NCI-H2227 (cell line): ENCODE results near the gene TMEM115.

Experiments
- DNase-seq: peaks from one replicate; lab custom pipeline; 2025; ENCODE audit not compliant: unreplicated experiment; lab: John Stamatoyannopoulos, UW

TMEM115 gene

DNA sequence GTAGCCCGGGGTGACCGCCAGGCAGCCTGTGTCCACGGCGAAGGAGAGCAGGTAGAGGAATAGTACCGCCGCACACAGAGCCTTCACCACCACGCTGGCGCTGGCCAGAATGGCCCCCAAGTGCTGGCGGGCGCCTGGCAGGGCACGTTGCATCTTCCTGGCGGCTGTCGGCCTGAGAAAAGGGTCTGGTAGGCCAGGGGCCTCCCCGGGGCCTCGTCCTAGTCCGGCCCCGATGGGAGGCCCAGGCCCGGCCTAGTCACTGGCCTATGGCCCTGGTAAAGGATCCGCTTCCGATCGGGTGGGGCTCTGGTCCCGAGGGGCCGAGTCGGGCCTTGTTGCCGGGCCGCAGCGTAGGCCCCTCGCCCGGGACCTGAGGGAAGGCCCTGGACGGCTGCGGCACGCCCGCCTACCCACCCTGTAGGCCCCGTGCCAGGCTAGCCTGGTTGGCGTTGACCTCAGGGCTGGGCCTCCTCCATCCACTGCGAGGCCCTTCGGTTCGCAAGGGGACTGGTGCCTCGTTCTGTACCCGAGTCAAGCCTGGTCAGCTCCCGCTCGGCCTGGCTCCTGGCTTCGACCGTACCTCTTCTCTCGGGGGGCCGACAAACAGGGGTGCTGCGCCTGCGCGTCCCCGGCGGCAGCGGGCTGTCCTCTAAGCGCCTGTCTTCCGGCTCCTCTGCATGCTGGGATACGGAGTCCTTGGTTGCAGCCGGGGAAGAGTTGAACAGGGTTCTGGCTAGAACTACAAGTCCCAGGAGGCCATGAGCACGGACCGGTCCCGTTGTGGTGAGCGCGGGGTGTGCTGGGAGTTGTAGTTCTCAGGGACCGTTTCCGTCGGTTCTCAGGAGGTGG is at the start of gene TMEM115:
Gene TMEM115, minus strand, starts transcription at position 611 of the 849 bp plus-strand sequence. Its CDS starts 458 bp downstream, at position 153.
- DNase-seq = peak; percentile 95

DNA sequence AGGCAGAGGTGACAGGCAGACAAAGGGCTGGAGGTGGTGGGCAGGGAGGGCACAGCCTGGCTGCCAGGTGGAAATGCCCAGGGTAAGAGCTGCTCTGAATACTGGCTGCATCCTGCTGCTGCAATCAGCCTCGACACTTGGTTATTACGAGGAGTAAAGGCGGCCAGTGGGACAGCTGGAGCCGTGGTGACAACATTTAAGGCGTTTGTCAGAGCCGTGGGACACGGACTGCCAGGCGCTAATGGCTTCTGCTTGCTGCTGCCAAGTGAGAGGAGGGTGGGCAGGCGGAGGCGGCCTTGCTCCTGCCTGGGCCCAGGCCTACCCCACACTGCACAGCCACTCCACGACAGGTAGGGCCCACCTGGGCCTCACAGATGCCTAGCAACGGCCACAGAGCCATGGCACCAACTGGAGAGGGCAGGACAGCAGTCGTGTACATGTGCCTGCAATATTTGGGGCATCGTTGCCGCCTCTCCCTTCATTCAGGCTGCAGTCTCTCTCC is 49.2 kb upstream of the TMEM115 start:
- DNase-seq = no peak

DNA sequence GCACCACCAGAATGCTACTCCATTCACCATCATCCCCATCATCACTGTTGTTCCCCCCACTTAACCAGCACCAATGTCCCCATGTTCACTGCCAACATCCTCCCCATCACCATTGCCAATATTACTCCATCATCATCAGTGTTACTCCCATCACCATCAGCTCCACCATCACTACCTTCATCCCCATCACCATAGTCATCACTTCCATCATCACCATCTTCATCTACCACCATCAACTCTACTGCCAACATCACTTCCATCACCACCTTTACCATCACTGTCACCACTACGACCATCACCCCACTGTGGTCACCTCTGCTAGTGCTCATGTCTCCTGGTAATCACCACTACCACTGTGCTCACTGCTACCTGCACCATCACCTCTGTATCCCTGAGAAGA is 47.2 kb upstream of the TMEM115 start:
- no peak for DNase-seq

- no peak for DNase-seq
These were observed 45.9 kb upstream of the TMEM115 start for GRCh38 chr3:50405249-50405648.

- no peak for DNase-seq
These were observed 42.8 kb upstream of the TMEM115 start for GRCh38 chr3:50401978-50402595.

DNA sequence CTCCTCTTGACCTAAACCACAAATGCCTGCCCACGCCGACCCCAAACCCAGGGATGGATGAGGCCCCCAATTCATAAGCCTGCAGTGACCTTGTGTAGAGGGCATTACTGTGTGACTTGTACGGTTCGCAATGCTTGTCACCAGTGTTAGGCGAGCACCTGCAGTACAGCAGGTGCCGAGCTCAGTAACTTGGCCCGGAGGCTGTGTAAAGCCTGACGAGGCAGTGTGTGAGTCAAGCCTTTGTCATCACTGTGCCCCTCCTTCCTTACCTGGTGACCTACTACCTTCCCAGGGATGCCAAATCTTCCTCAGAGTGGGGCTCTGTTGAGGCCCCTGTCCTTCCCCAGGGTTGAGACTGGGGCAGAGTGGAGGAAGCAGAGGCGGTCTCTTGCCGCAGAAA is 37.2 kb upstream of the TMEM115 start:
- DNase-seq = no peak

DNA sequence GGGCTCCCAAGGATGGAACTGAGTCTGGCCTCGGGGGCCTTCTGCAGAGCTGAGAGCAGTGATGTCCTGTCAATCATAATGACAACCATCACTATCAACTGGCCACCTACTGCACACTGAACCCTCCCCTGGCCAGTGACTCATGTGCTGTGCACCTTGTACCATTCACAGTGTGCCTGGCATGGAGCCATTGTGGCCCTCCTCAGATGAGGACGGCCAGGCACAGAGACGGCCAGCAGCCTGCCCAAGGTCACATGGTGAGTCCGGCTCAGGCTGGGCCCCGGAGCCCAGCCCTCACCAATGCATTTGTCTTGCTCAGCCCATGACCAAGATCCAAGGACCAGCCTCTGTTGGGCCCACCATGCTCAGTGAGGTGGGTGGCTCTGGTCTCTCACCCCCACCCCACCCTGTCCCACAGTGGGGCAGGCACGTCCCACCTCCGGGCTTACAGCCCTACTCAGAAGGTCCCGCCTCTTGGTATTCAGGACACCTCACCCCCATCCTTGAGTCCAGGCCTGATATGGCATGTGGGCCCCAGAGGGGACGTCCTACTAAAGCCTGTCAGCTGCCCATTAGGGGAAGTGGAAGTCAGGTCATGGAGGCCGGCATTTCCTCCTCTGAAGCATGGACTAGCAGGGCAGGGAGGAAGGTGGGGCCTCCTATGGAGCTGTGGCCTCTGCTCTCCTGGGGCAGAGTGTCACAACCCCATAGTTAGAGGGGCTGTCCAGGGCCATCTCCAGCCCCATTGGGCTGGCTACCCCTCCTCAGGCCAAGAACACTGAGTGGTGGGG is 35.9 kb upstream of the TMEM115 start:
- DNase-seq = no peak

DNA sequence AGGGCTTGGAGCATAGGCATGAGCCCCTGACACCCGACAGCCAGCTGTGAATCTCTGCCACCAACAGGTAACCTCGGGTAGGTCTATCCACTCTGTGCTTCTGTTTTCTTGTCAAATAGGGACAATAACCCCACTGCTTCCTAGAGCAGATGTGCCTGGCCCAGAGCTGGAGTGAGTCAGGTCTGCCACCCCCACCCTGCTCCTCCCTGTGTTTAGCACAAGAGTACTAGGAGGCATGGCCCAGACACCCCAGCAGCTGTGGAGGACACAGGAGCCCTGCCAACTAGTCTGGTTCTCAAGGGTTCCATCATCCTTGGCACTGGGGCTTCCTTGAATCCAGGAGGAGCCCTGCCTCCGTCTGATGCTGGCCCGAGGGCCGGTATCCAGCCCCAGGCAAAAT is 33.7 kb upstream of the TMEM115 start:
- DNase-seq = no peak

GRCh38 chr3:50392101-50392715 is 32.9 kb upstream of the TMEM115 start:
- DNase-seq = no peak

GRCh38 chr3:50390508-50391224 is 31.3 kb upstream of the TMEM115 start:
- no peak for DNase-seq

DNA sequence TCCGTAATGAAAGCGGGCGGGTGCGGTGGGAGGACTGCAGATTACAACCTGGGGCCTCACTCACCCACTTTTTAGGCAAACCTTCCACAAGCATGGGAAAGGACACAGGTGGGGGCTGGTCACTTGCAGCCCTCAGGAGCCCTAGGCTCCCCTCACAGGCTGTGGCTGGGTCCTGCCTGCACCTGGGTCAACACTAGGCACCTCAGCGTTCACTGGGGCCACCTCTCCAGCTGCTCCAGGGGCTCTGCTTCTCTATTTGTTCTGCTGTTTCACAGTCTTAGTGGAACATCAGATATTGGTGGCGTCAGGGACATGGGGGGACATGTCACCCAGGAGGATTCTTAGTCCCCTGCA is 30.1 kb upstream of the TMEM115 start:
- no peak for DNase-seq

DNA sequence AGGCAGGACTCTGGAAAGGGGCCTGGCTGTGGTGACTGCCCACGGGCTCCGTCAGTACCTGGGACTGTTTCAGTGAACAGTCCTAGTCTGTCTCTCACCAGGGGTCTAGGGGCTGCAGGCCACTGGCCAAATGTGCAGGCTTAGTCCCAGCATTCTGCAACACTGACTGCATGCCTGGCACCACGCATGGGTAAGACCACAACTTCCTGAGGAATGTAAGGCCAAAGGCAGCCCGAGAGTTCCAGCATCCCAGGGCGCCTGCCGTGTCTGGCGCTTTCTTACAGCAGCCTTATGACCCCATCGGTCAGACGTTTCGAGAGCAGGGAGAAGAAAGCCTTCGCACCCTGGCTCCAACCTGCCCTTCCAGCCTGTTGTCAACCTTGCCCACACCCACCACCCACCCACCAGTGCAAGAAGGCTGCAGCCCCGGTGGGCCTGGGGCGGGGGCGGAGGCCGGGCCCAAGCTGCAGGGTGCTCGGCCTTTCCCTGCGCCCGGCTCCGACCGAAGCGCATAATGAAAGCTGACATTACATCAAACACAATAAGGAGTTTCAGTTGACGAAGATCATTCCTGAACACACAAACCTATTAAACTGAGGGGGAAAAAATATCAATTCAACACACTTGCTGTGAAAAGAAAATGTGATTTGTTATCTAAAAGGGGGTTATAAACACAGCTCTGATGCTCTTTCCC is 29.5 kb upstream of the TMEM115 start:
- DNase-seq = no peak

DNA sequence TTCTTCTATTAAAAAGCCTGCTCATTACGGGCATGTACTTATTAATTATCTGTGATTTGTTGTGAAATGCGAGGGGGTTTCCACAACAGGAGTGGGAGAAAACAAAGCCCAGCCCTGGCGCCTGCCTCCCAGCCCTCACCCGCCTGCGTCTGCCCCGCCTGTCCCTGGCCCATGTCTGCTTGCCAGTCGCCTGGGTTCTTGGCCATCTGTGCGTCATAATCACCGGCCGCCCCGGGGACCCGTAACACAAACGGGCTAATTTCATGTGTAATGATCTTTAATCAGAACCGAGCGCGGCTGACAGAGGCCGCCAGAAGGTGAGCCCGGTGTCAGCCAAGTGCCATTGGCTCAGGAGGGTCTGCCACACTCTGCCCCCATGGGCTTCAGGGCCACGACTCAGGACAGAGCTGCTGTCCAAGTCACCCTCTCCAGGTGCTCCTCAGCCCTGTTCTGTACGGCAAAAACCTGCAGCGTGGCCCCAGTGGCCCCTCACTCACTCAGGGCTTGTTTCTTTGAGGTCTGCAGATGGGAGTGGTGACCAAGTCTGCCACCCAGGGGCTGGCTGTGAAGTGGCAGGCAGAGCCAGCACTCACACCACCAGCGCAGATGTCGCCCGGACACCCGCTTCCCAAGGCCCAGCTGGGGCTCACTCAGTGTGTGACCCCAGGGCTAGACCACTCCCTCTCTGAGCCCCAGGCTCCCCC is 28.8 kb upstream of the TMEM115 start:
- DNase-seq = peak; percentile 43

GRCh38 chr3:50385754-50386153 is 26.4 kb upstream of the TMEM115 start:
- no peak for DNase-seq

DNA sequence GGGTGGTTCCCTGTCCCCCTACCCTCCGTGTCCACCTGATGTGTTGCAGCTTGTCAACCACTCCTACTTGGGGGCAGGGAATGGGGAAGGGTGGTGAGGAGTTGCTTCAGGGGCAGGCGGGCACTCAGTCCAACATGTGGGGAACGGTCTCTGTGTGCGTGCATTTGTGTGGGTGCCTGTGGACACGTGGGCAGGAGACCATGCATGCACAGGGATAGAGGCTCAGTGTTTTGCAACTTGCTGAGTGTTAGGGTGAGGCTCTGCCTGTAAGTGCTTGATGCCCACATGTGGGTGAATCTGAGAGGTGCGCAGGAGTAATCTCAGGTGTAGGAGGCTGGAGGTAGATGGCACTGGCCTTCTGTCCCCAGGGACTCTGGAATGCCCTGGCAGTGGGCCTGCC is 24.4 kb upstream of the TMEM115 start:
- no peak for DNase-seq

DNA sequence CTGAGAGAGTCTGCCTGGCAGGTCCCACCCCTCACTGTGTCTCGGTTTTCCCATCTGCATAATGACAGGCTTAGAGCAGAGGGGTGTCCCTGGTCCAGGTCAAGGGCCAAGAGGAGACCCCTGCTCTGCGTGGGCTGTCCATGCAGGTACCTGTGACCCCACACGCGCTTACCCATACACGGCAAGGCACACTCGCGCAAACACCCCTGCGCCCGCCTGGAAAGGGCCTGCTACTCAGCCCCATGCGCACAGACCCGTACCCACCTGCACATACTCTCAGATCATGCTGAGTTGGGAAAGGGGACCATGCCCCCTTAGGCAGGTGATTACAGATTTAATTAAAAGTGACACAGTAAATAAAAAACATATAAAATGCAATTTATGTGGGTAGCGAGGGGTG is 23.4 kb upstream of the TMEM115 start:
- no peak for DNase-seq

DNA sequence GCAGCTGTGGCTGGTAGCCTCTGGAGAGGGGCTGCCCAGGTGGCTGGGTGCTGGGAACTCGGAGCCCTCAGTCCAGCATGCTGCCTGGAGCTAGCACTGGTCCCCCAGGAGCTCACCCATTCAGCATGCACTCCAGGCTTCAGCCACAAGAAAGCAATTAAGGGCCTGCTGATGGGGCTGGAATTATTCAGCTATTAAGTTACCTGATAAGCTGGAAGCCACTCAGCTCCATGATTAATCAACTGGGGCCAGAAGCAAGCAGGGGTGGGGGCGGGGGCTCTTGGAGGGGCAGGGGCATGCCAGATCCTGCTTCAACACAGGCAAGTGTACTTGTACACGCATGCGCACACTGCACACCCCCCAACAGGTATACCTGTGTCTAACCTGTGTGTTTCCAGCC is 22.1 kb upstream of the TMEM115 start:
- DNase-seq = no peak

DNA sequence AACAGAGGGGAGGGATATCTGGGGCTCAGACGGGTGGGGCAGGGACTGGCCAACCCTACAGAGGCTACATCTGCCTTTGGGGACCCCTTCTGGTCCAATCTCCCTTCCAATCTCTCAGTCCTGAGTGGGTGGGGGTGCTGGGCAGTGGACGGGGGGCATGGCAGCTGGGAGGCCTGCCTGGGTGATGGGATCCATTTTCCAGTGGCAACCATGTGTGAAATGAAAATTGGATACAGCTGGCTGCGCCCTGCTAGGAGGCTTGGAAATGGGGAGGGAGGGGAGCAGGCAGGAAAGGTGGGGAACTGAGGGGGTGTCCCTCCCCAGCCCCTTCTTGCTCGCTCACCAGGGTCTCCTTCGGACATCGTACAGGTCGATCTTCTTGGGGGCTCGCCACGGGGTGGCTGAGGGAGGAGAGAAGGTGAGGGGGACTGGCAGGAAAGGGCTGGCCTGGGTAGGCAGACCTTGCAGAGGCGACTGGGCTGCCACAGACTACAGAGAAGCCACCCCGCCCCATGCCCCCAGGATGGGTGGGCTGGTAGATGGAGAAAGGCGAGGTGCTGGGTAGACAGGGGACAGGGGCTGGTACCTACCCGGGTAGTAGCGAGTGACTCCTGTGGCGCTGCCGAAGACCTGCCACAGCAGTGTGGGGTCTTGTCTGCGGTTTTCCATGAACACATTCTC is 21.2 kb upstream of the TMEM115 start:
- no peak for DNase-seq

DNA sequence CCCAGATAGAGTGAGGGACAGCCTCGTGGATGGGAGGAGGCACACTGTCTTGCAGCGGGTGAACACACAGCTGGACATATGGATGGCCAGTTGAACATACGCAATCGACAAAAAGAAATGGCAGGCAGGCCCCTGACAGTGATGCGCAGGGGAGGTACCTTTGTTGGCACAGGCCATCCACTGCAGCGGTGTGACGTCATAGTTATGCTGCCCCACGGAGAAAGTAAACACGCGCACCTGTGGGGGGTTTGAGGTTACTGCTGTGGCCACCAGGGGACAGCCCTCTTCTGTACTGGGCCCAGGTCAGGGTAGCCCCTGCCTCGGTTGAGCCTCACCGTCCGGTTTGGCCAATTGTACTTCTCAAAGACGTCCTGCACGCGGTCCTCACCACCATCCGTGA is 19.4 kb upstream of the TMEM115 start:
- no peak for DNase-seq
